SW 1271 (cell line): ENCODE data around the gene ZMIZ2.
"Not testable (repeated sequence)": the region's sequence is repeated elsewhere in the genome, so short reads cannot be mapped to it uniquely, and the experiment has no call there.

Source experiments
- DNase-seq, 2 experiments: peaks; one replicate each; lab custom pipeline; 2025; lab: John Stamatoyannopoulos, UW

Gene ZMIZ2

GRCh38 chr7:44803828-44804519 lies 55.3 kb downstream of the ZMIZ2 start:
- DNase-seq: not testable (repeated sequence)

DNA sequence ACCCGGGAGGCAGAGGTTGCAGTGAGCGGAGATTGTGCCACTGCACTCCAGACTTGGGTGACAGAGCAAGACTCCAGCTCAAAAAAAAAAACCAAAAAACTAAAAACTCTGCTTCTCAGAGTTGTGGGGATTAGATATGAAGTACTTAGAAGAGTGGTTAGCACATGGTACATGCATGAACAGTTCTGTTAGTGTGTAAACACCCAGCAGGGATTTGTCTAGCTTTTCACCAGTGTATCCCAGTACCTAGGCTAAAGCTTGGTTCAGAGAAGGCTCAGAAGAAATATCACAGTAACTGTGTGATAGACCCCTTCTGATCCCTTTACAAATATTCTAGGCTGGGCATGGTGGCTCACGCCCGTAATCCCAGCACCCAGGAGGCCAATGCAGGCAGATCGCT lies 57.3 kb downstream of the ZMIZ2 start:
- DNase-seq: no peak

- DNase-seq: no peak
Observed at GRCh38 chr7:44808914-44809393, 60.3 kb downstream of the ZMIZ2 start.

DNA sequence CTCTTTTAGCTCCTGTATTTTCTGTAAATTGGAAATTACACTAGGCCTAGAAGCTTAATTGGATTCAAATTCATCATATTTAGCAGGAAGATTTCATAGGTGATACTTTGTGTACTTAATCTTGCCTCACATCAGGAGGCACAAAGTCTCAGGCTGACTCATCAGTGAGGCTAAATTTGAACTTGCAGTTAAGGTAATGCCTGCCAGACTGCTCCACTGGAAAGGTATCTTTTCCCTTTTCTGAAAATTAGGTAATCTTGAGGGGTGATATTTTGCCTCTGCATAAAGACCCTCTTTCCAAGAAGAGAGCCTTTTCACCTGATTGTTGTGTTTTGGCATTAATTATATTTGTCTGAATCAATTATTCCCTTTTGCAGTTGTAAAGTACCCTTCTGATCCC lies 62.4 kb downstream of the ZMIZ2 start:
- no peak for DNase-seq

DNA sequence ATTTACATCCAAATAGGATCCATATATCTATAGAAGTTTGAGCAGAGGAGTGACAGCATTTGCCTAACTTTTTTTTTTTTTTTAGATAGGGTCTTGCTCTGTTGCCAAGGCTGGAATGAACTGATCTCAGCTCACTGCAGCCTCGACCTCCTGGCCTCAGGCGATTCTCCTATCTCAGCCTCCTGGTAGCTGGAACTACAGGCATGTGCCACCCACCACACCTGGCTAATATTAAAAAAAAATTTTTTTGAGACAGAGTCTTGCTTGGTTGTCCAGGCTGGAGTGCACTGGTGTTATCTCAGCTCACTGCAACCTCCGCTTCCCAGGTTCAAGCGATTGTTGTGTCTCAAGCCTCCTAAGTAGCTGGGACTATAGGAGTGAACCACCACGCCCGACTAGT lies 62.9 kb downstream of the ZMIZ2 start:
- DNase-seq: no peak

DNA sequence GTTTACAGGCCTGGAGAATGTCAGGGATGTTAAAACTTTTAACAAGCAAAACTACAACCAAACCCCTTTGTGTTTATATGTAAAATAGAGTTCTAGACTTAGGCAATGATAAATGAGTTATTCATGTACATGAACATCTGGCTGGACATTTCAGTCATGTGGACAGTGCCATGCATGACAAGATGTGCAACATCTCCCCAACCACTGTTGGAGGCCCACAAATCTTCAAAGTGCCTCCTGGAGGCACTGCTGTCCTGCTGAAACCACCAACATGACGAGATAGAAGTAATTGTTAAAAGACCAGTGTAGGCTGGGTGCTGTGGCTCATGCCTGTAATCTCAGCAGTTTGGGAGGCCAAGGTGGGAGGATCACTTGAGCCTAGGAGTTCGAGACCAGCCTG lies 66.3 kb downstream of the ZMIZ2 start:
- no peak for DNase-seq

GRCh38 chr7:44819292-44819691 lies 70.6 kb downstream of the ZMIZ2 start:
- DNase-seq: no peak
